GM12878 (cell line): ENCODE measurements around the gene CCDC57. TPM values are rescaled to one million over a fixed set of nuclear protein-coding genes. Genes with fewer than 3 reads are reported as not detected.
A peak's percentile ranks its signal among the peaks of the same experiment; 100 is the strongest.

Experiments used
- ATAC-seq: fragments of 200-7000 bp; cut with Tn5 transposase; 3 replicates; pipeline ENCODE4 v1.9.1; 2020; ENCODE audit warnings: mild to moderate bottlenecking, moderate library complexity
- BruUV-seq: library from RNA; stranded (reverse); fragments of 400-500 nt; replicated peaks from 2 replicates; lab custom pipeline; 2021; lab: Mats Ljungman, UMichigan
- CTCF ChIA-PET: fragments of 300-600 bp; sonication (Branson Sonifier 250); formaldehyde crosslinking; extraction: SDS; loops from one replicate; lab custom pipeline; 2021; ENCODE audit warnings: inconsistent platforms; lab: Yijun Ruan, JAX
- POLR2A ChIA-PET: fragments of 350-600 bp; formaldehyde crosslinking; extraction: SDS; loops from one replicate; lab custom pipeline; 2021; ENCODE audit warnings: inconsistent platforms; lab: Charles Lee
- RAD21 ChIA-PET: fragments of 300-600 bp; sonication (Branson Sonifier 250); formaldehyde crosslinking; loops from one replicate; lab custom pipeline; 2023; ENCODE audit warnings: antibody characterized with exemption; ENCODE audit not compliant: unreplicated experiment; lab: Charles Lee
- SMC1A ChIA-PET: fragments of 300-600 bp; sonication (Branson Sonifier 250); formaldehyde crosslinking; loops from one replicate; lab custom pipeline; 2023; ENCODE audit not compliant: unreplicated experiment, uncharacterized antibody; lab: Charles Lee
- DNase-seq: peaks from one replicate; pipeline ENCODE4 v3.0.0-alpha.2; 2011; ENCODE audit warnings: low read depth, low spot score
- FAIRE-seq: peaks from 3 replicates; lab custom pipeline; 2011; peaks lifted over from hg19 to GRCh38; lab: Jason Lieb, UNC
- H2AFZ ChIP-seq: 2 replicates; pipeline ENCODE4 v1.6.0; 2011; ENCODE audit warnings: low read depth, low read length, control low read depth; ENCODE audit not compliant: control insufficient read depth
- H3K27ac ChIP-seq: 2 replicates; pipeline ENCODE4 v1.5.1; 2011; ENCODE audit warnings: control low read depth; ENCODE audit not compliant: control insufficient read depth, insufficient read depth
- H3K27me3 ChIP-seq, 2 experiments: replicated peaks in 1 of 2; 2 replicates each; pipeline versions ENCODE4 v1.6.0 to v1.6.1; 2011; ENCODE audit warnings: low read length in 1 of 2; ENCODE audit not compliant: control insufficient read depth in 2 of 2, insufficient read depth in 2 of 2
- H3K36me3 ChIP-seq, 2 experiments: 2 replicates each; pipeline ENCODE4 v1.5.1; 2011; ENCODE audit warnings: low read length in 1 of 2; ENCODE audit not compliant: control insufficient read depth in 2 of 2, insufficient read depth in 2 of 2
- H3K4me1 ChIP-seq: 2 replicates; pipeline ENCODE4 v1.6.1; 2011; ENCODE audit warnings: mild to moderate bottlenecking, low read length, moderate library complexity, mixed read lengths; ENCODE audit not compliant: control insufficient read depth, insufficient read depth
- H3K4me2 ChIP-seq: 2 replicates; pipeline ENCODE4 v1.6.0; 2011; ENCODE audit warnings: control low read depth; ENCODE audit not compliant: control insufficient read depth, insufficient read depth
- H3K4me3 ChIP-seq: fragments of 200-600 bp; sonication (generic); 2 replicates; pipeline ENCODE4 v1.5.1; 2016
- H3K79me2 ChIP-seq: 2 replicates; pipeline ENCODE4 v1.6.0; 2011; ENCODE audit warnings: low read length; ENCODE audit not compliant: control insufficient read depth, insufficient read depth
- H3K9ac ChIP-seq: 2 replicates; pipeline ENCODE4 v1.8.0; 2011; ENCODE audit warnings: low read length, control low read depth, mixed read lengths; ENCODE audit not compliant: control insufficient read depth, insufficient read depth
- H3K9me3 ChIP-seq: replicated peaks from 3 replicates; pipeline ENCODE4 v1.5.1; 2011; ENCODE audit warnings: mild to moderate bottlenecking, low read length; ENCODE audit not compliant: control insufficient read depth, insufficient read depth
- H4K20me1 ChIP-seq: 2 replicates; pipeline ENCODE4 v1.6.0; 2011; ENCODE audit not compliant: control insufficient read depth, insufficient read depth
- CREM ChIP-seq: IDR thresholded peaks from 2 replicates; pipeline ENCODE4 v1.6.1; 2014; ENCODE audit warnings: antibody characterized with exemption, low read depth
- EGR1 ChIP-seq, 2 experiments: IDR thresholded peaks; 1 replicate in 1 of 2; 2 replicates in 1 of 2; pipeline ENCODE4 v1.6.1; 2011 to 2012; ENCODE audit warnings: low read depth in 2 of 2, low read length in 2 of 2, borderline replicate concordance in 1 of 2, mild to moderate bottlenecking in 1 of 2, moderate library complexity in 1 of 2
- EZH2 ChIP-seq: IDR thresholded peaks from 2 replicates; pipeline ENCODE4 v1.6.1; 2012; ENCODE audit warnings: low read depth, mild to moderate bottlenecking, control low read depth, inconsistent platforms, low read length, borderline replicate concordance; ENCODE audit not compliant: control insufficient read depth
- FOXK2 ChIP-seq: fragments of 450-650 bp; IDR thresholded peaks from 2 replicates; pipeline ENCODE4 v1.6.1; 2017; ENCODE audit warnings: mild to moderate bottlenecking, moderate library complexity
- IKZF1 ChIP-seq: fragments of 450-650 bp; conservative IDR thresholded peaks from 2 replicates; pipeline ENCODE4 v1.6.1; 2017; ENCODE audit warnings: antibody characterized with exemption, mild to moderate bottlenecking
- IRF4 ChIP-seq: IDR thresholded peaks from 2 replicates; pipeline ENCODE4 v1.6.1; 2011; ENCODE audit warnings: low read depth, low read length
- NR2C1 ChIP-seq: fragments of 450-650 bp; IDR thresholded peaks from 2 replicates; pipeline ENCODE4 v1.6.1; 2017; ENCODE audit warnings: antibody characterized with exemption, mild to moderate bottlenecking, moderate library complexity
- NR2F1 ChIP-seq: fragments of 450-650 bp; conservative IDR thresholded peaks from 2 replicates; pipeline ENCODE4 v1.6.1; 2017; ENCODE audit warnings: mild to moderate bottlenecking
- POLR2A ChIP-seq: IDR thresholded peaks from 2 replicates; pipeline ENCODE4 v1.6.1; 2011; ENCODE audit warnings: low read depth, mild to moderate bottlenecking, low read length
- RBBP5 ChIP-seq: fragments of 200-600 bp; sonication (generic); conservative IDR thresholded peaks from 2 replicates; pipeline ENCODE4 v1.6.1; 2016
- REST ChIP-seq: IDR thresholded peaks from 2 replicates; pipeline ENCODE4 v1.6.1; 2012; ENCODE audit warnings: mild to moderate bottlenecking, low read depth, low read length
- SPI1 ChIP-seq: IDR thresholded peaks from 2 replicates; pipeline ENCODE4 v1.6.1; 2011; ENCODE audit warnings: low read depth, mild to moderate bottlenecking, low read length, moderate library complexity, borderline replicate concordance; ENCODE audit not compliant: insufficient read depth
- STAT3 ChIP-seq: IDR thresholded peaks from 2 replicates; pipeline ENCODE4 v1.6.1; 2011; ENCODE audit warnings: low read depth, low read length, improper control_type of control experiment
- TAF1 ChIP-seq: IDR thresholded peaks from 2 replicates; pipeline ENCODE4 v1.6.1; 2011; ENCODE audit warnings: mild to moderate bottlenecking, low read depth, low read length, borderline replicate concordance
- TCF12 ChIP-seq: IDR thresholded peaks from 2 replicates; pipeline ENCODE4 v1.6.1; 2011; ENCODE audit warnings: low read depth, mild to moderate bottlenecking, low read length
- USF2 ChIP-seq: IDR thresholded peaks from 2 replicates; pipeline ENCODE4 v1.6.1; 2011; ENCODE audit warnings: low read depth, low read length, improper control_type of control experiment, borderline replicate concordance
- ZBTB33 ChIP-seq: fragments of 450-650 bp; IDR thresholded peaks from 2 replicates; pipeline ENCODE4 v1.6.1; 2017; ENCODE audit warnings: mild to moderate bottlenecking
- ZSCAN29 ChIP-seq: fragments of 450-650 bp; IDR thresholded peaks from 2 replicates; pipeline ENCODE4 v1.6.1; 2017; ENCODE audit warnings: mild to moderate bottlenecking, moderate library complexity
- WGBS: methylation state at CpG from one replicate; pipeline ENCODE4 v1.1.6; 2016; ENCODE audit warnings: low lambda C conversion rate; ENCODE audit not compliant: insufficient replicate concordance, insufficient coverage; ENCODE audit errors: missing lambda C conversion rate; 5-methylcytosine and 5-hydroxymethylcytosine counted together
- in situ Hi-C: fragments of 300-500 bp; cut with MboI; formaldehyde crosslinking; loops from 9 replicates; pipeline ENCODE4 v1.14.3; 2018; ENCODE audit warnings: mixed read lengths
- intact Hi-C: fragments of 100-400 bp; cut with micrococcal nuclease; formaldehyde crosslinking; loops from one replicate; pipeline ENCODE4 v1.14.2; 2022; ENCODE audit not compliant: unreplicated experiment
- polyA plus RNA-seq, 11 experiments: library from polyadenylated mRNA; depleted of rRNA in 4 of 11; unstranded in 6 of 11; stranded (reverse) in 5 of 11; fragments of >200 nt; fragmentation: Nextera tagmentation in 4 of 11; fragmentation: Illumina TruSeq in 1 of 11; extraction: Ambion mirVana in 4 of 11; extraction: Trizol in 1 of 11; gene quantifications; 1 replicate in 1 of 11; 2 replicates in 10 of 11; pipeline versions ENCODE4 v1.2.1 to v1.2.3, GENCODE V29; 2011 to 2016; ENCODE audit warnings: inconsistent platforms in 2 of 11, missing spikeins in 2 of 11, low read depth in 1 of 11
- total RNA-seq, 4 experiments: library from RNA; depleted of rRNA in 3 of 4; stranded (reverse); fragments of >200 nt in 3 of 4; fragmentation: Illumina TruSeq in 1 of 4; extraction: Trizol in 1 of 4; gene quantifications; 2 replicates each; pipeline versions ENCODE4 v1.2.1 to v1.2.3, GENCODE V29; 2013 to 2021

Gene CCDC57
- total and polyA plus RNA-seq, 10 of the 15 experiments (the other 5 are each of a cell fraction or from before 2014, with no cell fraction given), result 5.4 to 123 (median 45.8) TPM

- ChIA-PET POLR2A (interaction anchor here (0.5 to 2.3 kb wide), 10 partner anchors 8 to 431 kb away, joined by 3 to 9 read pairs (median 4); partner anchors contain the start of genes CENPX and LRRC45), CTCF (interaction anchor here (0.7 to 2.4 kb wide), 2 partner anchors 61 to 63 kb away, joined by 3 to 7 read pairs; partner anchors contain the start of gene DCXR), RAD21 (interaction anchor here (0.5 to 1.2 kb wide), 3 partner anchors 8 to 394 kb away, joined by 3 to 5 read pairs (median 4); partner anchors contain the start of gene DCXR), SMC1A (no interaction called here)
- ATAC-seq (peak; percentile 87), DNase-seq (peak; percentile 65), FAIRE-seq (peak; percentile 65)
- Histone ChIP-seq H3K9me3 (no peaks in the 10 kb centered on the region), H3K27ac (peak within 1 kb of the TSS; percentile 93), H2AFZ (peak within 1 kb of the TSS; percentile 92), H3K9ac (peak within 1 kb of the TSS; percentile 95), H3K4me1 (peaks cover 17% of the 10 kb centered on the region), H3K36me3 (peaks cover 5 to 21% of the 10 kb centered on the region in 2 experiments; a peak in 3 of 4 replicates), H3K79me2 (peaks cover 47% of the 10 kb centered on the region), H3K4me2 (peak within 1 kb of the TSS; percentile 96), H3K27me3 (no peaks in the 10 kb centered on the region), H4K20me1 (no peaks in the 10 kb centered on the region; the same call in 1 of the 2 replicates), H3K4me3 (peak within 1 kb of the TSS; percentile 92)
- BruUV-seq, result no TSS peak
- in situ Hi-C loops, result no loop called here
- intact Hi-C loops, result loop anchor here (1.0 to 5.0 kb wide), 3 partner anchors 46 to 237 kb away; partner anchors contain the start of genes DCXR, GPS1 and RFNG
- WGBS, result under 1% methylated on average over 93 of the region's 124 CpGs
- TF ChIP-seq IKZF1 (peak; percentile 86), CREM (peak; percentile 73), SPI1 (no peak), ZBTB33 (no peak), NR2C1 (peak; percentile 56), EGR1 (IDR thresholded peaks at IDR 0.05; ENCODE audit: borderline replicate concordance in 1 of 2, low read depth in 2 of 2, low read length in 2 of 2) (peak in 1 of 2 experiments; percentile 46; a peak in 1 of 3 replicates), FOXK2 (no peak), TAF1 (peak; percentile 91), STAT3 (no peak), EZH2 (no peak), IRF4 (no peak), USF2 (no peak), REST (no peak), NR2F1 (no peak), TCF12 (peak; percentile 58; the same call in 1 of the 2 replicates), ZSCAN29 (peak; percentile 64; the same call in 1 of the 2 replicates), POLR2A (peak; percentile 94), RBBP5 (no peak)
Observed at GRCh38 chr17:82098169-82098938, 114.3 kb downstream of the CCDC57 start, which contains the start of gene FASN. Gene FASN, minus strand, starts transcription at chr17:82098236. Its CDS starts 1,791 bp downstream, at chr17:82096445.
